ENCODE results near the gene GTF2A1. TPM values are rescaled to one million over a fixed set of nuclear protein-coding genes. Genes with fewer than 3 reads are reported as not detected.
A peak's percentile ranks its signal among the peaks of the same experiment; 100 is the strongest.

The GTF2A1 gene
- total RNA-seq, 2 donors from 2014 or later = 21.4 to 25.5 TPM

- H3K36me3 ChIP-seq = no peaks in the 10 kb centered on the region
- no peaks in the 10 kb centered on the region for H3K27me3 ChIP-seq (replicated peaks; ENCODE audit: insufficient read depth)
- TF ChIP-seq CTCF (IDR thresholded peaks at IDR 0.05) = no peak
- H3K27ac ChIP-seq = peak overlapping the region in 1 of 2 donors; percentile 21
- peak overlapping the region; percentile 36 for H3K4me3 ChIP-seq
- no peak for DNase-seq (ENCODE audit: low spot score)
- peaks cover 24 to 30% of the 10 kb centered on the region in 2 donors for H3K4me1 ChIP-seq (ENCODE audit: control insufficient read depth in 1 of 2, low read depth in 2 of 2)
- no peaks in the 10 kb centered on the region for H3K9me3 ChIP-seq
- no peak for ATAC-seq (ENCODE audit: insufficient number of reproducible peaks, low FRiP score, low read depth)
Measured at GRCh38 chr14:81178063-81178462, 42.7 kb downstream of the GTF2A1 start.

- no peak for ATAC-seq (ENCODE audit: insufficient number of reproducible peaks, low FRiP score, low read depth)
- Histone ChIP-seq H3K4me3 (peak overlapping the region; percentile 36), H3K4me1 (ENCODE audit: control insufficient read depth in 1 of 2, low read depth in 2 of 2) (peaks cover 19 to 22% of the 10 kb centered on the region in 2 donors), H3K27me3 (replicated peaks; ENCODE audit: insufficient read depth) (no peaks in the 10 kb centered on the region), H3K36me3 (no peaks in the 10 kb centered on the region), H3K27ac (peak overlapping the region in 1 of 2 donors; percentile 21), H3K9me3 (no peaks in the 10 kb centered on the region)
- TF ChIP-seq CTCF (IDR thresholded peaks at IDR 0.05) = no peak
- DNase-seq (ENCODE audit: low spot score) = no peak
Measured at GRCh38 chr14:81177225-81177624, 43.5 kb downstream of the GTF2A1 start.

- H3K4me3 ChIP-seq = peak overlapping the region; percentile 12
- H3K36me3 ChIP-seq = no peaks in the 10 kb centered on the region
- no peak for DNase-seq (ENCODE audit: low spot score)
- no peaks in the 10 kb centered on the region for H3K9me3 ChIP-seq
- H3K4me1 ChIP-seq (ENCODE audit: control insufficient read depth in 1 of 2, low read depth in 2 of 2) = peaks cover 13 to 19% of the 10 kb centered on the region in 2 donors
- no peak for ATAC-seq (ENCODE audit: insufficient number of reproducible peaks, low FRiP score, low read depth)
- no peak for TF ChIP-seq CTCF (IDR thresholded peaks at IDR 0.05)
- H3K27ac ChIP-seq = peak overlapping the region in 1 of 2 donors; percentile 21
- no peaks in the 10 kb centered on the region for H3K27me3 ChIP-seq (replicated peaks; ENCODE audit: insufficient read depth)
Measured at GRCh38 chr14:81176241-81176640, 44.5 kb downstream of the GTF2A1 start.

- no peak overlapping the region for H3K4me3 ChIP-seq
- no peaks in the 10 kb centered on the region for H3K27me3 ChIP-seq (replicated peaks; ENCODE audit: insufficient read depth)
- H3K9me3 ChIP-seq = no peaks in the 10 kb centered on the region
- ATAC-seq (ENCODE audit: insufficient number of reproducible peaks, low FRiP score, low read depth) = no peak
- H3K27ac ChIP-seq = no peak overlapping the region
- DNase-seq (ENCODE audit: low spot score) = no peak
- no peak for TF ChIP-seq CTCF (IDR thresholded peaks at IDR 0.05)
- peaks cover 14 to 28% of the 10 kb centered on the region in 2 donors for H3K4me1 ChIP-seq (ENCODE audit: control insufficient read depth in 1 of 2, low read depth in 2 of 2)
- no peaks in the 10 kb centered on the region for H3K36me3 ChIP-seq
Measured at GRCh38 chr14:81172881-81173280, 47.9 kb downstream of the GTF2A1 start.

- ATAC-seq (ENCODE audit: insufficient number of reproducible peaks, low FRiP score, low read depth) (no peak), DNase-seq (ENCODE audit: low spot score) (no peak)
- Histone ChIP-seq H3K36me3 (no peaks in the 10 kb centered on the region), H3K27me3 (replicated peaks; ENCODE audit: insufficient read depth) (no peaks in the 10 kb centered on the region), H3K9me3 (no peaks in the 10 kb centered on the region), H3K4me1 (ENCODE audit: control insufficient read depth in 1 of 2, low read depth in 2 of 2) (peaks cover 11 to 27% of the 10 kb centered on the region in 2 donors), H3K27ac (no peak overlapping the region), H3K4me3 (no peak overlapping the region)
- no peak for TF ChIP-seq CTCF (IDR thresholded peaks at IDR 0.05)
Measured at GRCh38 chr14:81172353-81172752, 48.4 kb downstream of the GTF2A1 start.

Measured in thoracic aorta (tissue), 2 donors.